NCI-H1436 (cell line): Measurements from ENCODE around the gene MSN.
A peak's percentile ranks its signal among the peaks of the same experiment; 100 is the strongest.
"Not testable (repeated sequence)": the region's sequence is repeated elsewhere in the genome, so short reads cannot be mapped to it uniquely, and the experiment has no call there.

Experiments
- DNase-seq: peaks from one replicate; lab custom pipeline; 2025; lab: John Stamatoyannopoulos, UW

Gene MSN

DNA sequence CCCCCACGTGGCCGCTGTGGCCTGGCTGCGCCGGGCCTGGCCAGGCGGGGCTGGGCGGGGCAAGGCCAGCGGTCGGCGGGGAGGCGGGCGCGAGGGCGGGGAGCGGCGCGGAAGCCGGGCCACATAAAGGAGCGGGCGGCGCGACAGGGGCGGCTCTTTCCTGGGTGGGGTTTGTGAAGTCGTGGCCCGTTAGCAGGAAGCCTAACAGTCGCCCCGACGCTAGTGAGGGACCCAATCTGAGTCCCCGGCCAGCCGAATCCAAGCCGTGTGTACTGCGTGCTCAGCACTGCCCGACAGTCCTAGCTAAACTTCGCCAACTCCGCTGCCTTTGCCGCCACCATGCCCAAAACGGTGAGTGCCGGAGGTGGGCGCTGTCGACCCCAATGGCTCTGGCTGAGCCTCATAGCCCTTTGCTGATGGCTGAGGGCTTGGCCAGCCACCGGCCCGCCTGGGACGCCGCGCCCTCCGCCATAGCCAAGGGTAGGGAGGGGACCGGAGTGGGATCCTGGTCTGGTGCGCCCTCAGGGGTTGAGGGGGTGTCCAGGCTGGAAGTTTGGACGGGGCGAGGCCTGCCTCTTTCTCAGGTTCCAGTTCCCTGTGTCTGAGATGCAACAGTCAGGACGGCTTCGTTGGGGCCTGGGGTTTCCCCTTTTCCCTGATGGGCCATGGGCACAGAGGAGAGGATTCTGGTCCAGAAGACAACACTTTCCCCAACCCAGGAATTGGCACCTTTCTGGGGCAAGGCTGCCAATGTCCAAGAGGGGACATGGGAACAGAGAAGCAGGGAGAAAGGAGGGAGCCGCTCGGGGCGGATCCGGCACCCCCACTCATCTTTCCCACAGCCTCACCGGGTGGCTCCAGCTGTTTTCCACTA lies at the start of gene MSN:
Gene MSN (plus strand): TSS at position 152 of the 874 bp plus-strand sequence. CDS start 188 bp downstream, at position 340.
- no peak for DNase-seq

DNA sequence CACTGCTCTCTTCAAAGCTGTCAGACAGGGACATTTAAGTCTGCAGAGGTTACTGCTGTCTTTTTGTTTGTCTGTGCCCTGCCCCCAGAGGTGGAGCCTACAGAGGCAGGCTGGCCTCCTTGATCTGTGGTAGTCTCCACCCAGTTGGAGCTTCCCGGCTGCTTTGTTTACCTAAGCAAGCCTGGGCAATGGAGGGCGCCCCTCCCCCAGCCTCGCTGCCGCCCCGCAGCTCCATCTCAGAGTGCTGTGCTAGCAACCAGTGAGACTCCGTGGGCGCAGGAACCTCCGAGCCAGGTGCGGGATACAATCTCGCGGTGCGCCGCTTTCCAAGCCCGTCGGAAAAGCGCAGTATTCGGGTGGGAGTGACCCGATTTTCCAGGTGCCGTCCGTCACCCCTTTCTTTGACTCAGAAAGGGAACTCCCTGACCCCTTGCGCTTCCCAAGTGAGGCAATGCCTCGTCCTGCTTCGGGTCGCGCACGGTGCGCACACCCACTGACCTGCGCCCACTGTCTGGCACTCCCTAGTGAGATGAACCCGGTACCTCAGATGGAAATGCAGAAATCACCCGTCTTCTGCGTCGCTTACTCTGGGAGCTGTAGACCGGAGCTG lies 47.3 kb upstream of the MSN start:
- DNase-seq = not testable (repeated sequence)

DNA sequence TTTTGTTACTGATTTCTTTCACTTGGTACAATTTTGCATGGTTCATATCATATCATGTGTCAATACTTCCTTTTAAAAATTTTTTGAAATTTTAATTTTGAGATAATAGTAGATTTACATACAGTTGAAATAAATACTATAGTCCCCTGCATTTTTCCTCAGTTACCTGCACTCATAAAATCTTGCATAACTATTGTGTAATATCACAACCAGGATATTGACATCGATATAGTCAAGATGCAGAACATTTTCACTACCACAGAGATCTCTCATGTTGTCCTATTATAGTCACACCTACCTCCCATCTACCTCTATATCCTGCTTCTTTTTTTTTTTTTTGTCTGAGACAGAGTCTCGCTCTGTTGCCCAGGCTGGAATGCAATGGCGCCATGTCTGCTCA lies 36.7 kb upstream of the MSN start:
- DNase-seq = no peak

GRCh38 chrX:65633826-65634225 lies 33.6 kb upstream of the MSN start:
- DNase-seq = no peak

DNA sequence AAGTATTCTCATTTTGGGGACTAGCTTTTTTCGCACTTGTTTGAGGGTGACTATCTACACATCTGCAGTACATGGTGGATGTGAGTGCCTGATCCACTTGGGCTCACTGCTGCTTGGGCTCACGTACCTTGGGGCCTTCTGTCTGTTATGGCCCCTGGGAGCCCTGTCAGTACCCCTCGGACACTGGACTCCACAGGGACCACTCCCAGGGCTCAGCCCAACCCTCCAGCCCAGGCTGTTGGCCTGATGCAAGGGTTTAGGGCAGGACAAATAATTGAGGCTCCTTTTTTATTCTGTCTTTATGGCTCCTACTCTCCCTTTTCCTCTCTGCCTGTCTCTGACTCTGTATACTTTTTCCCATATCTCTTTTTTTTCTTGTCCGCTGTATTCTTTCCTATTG lies 32.7 kb upstream of the MSN start:
- no peak for DNase-seq

GRCh38 chrX:65635378-65635777 lies 32.1 kb upstream of the MSN start:
- no peak for DNase-seq

DNA sequence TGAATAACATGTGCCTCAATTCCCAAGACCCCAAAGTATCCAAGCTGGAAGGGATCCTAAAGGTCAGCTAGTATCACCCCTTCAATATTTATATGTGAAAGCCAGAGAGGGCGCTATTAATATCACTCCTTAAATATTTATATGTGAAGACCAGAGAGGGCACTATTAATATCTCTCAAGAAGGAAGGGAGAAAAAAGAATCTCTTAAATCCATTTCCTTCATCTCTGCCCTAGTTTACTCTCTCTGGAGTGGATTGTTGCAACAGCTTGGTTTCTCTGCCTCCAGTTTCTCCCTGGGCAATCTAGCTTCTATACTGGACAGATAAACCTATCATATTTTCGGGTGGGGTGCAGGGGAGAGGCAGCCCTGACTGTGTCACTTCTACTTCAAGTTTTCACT lies 31.6 kb upstream of the MSN start:
- DNase-seq = no peak

DNA sequence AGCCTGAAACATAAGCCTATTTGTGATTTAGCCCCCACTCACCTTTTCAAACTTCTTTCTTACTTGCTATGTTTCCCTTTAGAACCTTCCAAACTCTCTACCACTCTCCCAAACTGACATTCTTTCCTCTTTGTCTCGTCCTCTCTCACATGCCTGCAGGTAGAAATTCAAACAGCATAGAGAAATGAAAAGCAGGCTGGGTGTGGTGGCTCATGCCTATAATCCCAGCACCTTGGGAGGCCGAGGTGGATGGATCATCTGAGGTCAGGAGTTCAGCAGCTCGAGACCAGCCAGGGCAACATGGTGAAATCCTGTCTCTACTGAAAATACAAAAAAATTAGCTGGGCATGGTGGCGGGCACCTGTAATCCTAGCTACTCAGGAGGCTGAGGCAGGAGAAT lies 31.2 kb upstream of the MSN start:
- not testable (repeated sequence) for DNase-seq

DNA sequence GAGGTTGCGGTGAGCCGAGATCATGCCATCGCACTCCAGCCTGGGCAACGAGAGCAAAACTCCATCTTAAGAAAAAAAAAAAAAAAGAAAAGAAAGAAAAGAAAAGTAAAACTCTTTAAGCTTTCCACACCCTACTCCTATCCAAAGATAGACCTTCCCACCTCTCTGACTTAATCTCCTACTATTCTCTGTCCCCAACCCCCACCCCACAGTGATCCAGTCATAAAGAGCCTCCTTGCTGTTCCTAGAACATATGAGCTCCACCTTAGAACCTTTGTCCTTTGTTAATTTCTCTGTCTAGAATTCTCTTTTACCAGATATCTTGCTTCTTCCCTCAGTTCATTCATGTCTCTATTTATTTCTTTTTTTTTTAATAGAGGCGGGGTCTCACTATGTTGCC lies 30.1 kb upstream of the MSN start:
- DNase-seq = no peak

DNA sequence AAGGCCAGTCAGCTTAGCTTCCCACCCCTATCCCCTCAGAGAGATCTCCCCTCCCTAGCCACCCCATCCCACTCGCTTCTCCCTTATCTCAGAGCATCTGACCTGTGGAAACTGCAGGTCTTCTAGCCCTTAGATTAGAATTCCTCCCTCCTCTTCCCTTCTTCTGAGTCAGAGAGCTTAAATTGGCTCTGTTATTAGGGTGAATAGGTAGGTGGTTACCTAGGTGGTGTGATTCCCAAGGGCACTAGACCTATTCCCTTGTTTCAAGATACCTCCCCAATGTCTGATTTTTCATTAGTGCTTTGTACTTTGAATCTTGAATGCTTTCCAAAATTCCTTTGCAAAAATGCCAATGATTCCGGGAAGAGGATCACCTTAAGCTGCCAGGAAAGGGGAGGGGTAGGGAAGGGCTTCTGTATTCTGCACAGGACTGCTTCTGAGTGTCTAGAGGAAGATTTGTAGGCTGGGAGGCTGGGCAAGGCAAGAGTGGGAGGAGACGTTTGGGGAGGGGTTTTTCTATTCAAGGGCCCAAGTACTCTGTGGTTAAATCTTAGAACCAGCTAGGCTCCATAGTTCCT lies 24.5 kb upstream of the MSN start:
- DNase-seq = no peak

DNA sequence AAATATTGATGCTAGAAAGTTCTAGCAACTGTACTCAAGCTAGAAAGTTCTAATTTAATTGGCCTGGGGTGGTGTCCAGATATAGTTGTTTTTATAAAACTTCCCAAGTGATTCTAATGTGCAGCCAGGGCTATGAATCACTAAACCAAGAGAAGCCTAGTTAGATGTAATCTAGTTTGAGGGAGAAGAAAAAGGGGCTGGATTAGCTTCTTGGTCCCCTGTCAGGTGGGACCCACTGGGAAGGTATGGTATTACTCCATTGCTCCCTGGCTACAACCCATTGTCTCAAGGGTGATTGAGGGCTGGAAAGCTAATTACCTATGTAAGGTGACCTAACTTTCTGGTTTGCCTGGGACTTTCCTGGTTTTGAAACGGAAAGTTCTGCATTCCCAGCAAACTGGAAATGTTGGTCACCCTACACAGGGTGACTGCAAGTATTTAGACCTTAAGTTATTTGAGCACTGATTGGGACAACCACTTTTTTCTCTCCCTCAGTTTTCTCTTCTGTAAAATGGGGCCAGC lies 23.9 kb upstream of the MSN start:
- DNase-seq = no peak

DNA sequence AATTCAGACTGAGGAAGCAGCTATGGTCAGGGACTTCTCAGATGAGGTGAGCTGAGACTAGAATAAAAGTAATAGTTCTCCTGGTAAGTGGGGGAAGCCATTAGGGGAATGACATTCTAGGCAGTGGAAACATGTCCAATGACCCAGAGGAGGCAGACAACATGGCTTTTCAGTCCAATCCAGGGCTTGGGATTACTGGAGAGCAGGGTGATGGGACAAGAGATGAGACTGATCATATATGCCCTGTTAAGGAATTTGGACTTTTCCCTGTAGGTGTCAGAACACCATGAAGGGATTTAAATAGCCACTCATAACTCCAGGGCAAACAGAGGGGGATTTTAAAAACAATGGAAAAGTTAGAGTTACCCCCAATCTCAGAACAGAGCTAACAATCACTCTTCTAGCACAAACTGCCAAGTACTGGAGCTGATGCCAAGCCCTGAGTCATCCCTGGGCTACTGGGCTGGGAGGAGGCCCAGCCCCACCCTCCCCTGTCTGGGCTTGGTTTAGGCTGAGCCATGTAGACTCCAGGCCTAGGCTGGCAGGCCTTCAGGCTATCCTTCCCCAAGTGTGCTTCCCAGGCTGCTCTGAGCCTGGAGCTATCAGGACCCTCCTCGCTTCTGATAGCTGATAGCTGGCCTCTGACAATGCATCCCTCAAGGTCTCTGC lies 22.7 kb upstream of the MSN start:
- DNase-seq = no peak

DNA sequence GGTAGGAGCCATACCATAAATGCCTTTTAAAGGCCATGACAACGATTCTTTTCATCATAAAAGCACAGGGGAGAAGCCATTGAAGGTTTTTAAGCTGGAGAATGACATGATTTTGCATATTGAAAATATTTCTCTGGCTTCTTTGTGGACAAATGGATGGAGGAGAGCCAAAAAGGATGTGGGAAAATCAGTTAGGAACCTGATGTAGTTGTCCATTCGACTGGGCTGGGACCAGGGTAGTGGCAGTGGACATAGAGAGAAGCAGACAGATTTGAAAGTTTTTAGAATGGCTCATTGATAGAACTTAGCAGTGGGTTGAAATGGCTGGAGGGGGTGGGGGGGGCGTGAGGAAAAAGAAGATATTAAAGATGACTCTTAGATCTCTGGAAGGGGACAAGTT lies 19.7 kb upstream of the MSN start:
- no peak for DNase-seq

GRCh38 chrX:65652098-65652497 lies 15.4 kb upstream of the MSN start:
- DNase-seq = no peak

DNA sequence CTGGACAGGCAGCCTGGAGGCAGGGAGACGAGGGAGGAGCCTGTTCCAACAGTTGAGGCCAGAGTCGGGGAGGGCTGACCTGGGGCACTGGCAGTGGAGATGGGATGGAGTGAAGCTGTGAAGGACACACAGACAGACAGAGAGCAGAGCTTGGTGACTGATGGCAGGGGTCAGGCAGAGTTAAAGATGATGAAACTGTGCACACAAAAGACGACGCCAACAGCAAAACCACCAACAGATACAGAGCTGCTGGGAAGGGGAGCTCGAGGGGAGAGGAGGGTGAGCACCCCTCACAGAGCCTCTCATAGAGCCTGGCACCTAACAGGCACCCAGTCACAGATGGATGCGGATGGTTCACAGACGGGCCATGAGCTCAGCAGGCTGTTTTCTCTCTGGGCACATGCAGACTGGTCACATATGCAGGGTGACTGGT lies 10.4 kb upstream of the MSN start:
- DNase-seq = not testable (repeated sequence)

- no peak for DNase-seq
These were observed 9.8 kb upstream of the MSN start for GRCh38 chrX:65657659-65658058.

DNA sequence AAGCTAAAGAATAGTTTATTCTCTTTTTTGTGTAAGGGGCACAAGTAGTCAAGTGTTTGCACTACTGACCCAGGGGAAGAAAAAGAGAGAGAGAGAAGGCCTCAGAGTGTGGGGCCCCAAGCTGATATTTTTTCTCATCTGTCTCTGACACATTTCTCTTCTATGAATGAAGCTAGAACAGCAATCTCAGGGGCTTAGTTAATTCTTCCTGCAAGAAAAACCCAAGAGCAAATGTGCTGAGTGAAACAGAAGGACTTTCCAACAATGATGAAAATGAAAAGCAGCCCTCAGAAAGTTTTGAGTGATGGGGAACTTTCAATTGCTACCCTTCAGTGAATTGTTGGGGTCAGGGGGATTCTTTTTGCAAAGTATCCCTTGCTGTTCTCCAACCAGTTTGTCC lies 9.2 kb upstream of the MSN start:
- DNase-seq = no peak

DNA sequence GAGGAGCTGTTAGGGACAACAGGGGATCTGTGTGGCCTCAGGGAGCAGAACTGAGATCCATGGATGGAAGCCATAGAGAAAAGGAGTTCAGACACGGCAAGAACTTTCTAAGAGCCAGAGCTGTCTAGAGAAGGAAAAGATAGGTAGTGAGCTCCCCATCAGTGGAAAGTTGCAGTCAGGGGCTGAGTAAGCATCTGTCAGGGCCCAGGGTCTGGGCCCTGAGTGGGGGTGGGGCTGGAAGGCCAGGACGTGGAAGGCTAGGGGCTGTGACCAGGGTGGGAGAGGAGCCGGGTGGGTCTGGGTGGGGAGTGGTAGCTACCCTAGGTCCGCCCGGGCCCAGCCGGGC lies 324 bp upstream of the MSN start:
- DNase-seq = no peak

DNA sequence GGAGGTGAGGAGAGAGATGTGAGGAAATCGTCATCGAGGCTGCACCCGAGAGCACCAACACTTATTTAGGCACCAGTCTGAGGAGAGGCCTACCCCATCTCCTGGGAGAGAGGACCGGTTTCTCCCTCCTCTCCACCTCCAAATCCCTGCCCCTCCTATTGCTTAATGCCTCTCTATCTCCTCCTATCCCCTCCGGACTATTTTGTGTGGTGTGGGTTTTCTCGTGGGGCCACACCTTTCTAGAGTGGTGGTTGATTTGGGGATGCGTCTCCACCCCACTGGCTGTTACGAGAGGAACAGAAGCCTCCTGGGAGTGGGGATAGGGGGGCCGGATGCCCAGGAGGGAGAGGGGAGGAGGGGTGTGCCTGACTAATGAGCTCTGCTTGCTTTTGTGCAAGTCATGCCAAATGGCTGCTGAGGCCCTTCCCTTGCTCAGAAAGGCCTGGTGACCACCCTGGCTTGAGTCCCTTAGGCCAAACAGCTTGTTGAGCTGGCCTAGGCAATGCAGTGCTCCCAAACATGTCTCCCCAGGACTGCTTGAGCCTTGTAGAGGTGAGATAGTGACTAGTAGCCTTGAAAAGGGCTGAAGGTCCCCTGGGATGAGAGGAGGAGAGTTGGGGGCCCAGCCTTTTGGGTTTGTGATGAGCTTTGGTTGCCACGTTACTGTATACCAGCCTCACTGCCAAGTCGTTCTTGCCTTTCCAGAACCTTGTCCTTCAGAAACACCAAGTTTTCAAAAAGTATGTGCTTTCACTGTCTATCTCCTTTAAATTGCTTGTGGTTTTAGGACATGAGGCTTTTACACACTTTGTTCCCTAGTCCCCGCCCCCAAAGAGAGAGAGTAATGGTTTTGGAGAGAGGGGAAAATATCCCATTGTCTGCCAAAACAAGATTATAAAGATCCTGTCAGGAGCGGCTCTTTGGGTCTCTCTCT lies 1.2 kb downstream of the MSN start:
- peak; percentile 79 for DNase-seq

DNA sequence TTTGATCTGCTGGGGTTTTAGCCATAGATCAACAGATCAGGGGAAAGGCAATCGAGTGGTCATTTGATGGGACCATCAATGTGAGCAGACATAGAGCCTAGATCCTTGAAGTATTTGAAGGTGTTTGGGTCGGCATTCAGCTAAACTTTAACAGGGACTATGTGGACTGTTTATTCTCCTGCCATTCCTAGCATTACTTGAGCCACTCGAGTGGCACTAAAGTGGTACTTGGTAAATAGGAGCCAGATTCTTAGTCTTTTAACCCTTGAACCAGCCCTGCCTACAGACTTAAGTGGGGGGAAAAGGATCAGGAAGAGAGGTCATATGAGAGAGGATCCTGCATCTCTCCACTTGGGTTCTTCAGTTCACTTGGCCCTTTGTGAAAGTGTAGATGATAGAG lies 3.8 kb downstream of the MSN start:
- no peak for DNase-seq

DNA sequence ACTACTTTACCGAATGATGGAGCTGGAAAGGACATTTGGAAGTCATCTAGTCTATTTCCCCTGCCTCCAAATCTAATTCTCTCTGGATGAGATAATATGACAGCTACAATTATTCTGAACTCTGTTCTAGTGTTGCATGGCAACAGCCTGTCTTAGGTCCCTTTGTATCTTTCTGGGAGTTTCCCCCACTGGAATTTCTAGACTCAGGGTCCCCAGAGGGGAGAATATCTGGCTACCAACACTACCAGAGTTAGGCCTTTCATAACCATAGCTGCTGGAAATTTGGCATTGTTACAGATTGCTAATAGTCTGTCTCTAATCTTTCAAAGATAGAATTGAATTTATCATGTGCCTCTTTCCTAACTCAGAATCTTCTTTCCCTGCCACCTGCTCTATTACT lies 4.5 kb downstream of the MSN start:
- DNase-seq = no peak

DNA sequence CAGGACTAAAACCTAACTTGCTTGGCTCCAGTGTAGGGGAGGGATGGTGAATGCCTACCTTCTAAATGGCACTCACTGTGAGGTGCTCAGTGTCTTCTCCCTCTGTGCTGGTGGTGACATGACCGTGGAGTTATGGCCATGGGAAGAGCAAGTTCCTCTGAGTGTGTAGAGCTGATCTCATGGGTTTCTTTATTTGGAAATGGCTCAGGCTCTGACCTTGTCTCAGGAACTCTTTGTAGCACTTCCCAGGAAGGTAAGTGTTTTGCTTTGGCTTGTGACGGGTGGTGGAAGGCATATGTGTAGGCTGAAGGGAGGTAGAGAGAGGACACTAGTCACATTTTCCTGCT lies 6.4 kb downstream of the MSN start:
- no peak for DNase-seq
